DOHH2 (cell line): ENCODE results near the gene DOP1A.

Experiments
- H3F3A ChIP-seq: fragments of 200-600 bp; sonication (generic), shearing (Covaris generic); 2 replicates; pipeline ENCODE4 v1.6.0; 2016; ENCODE audit warnings: antibody characterized with exemption, mild to moderate bottlenecking; ENCODE audit not compliant: control insufficient read depth, insufficient read depth
- H3K27ac ChIP-seq: fragments of 200-600 bp; sonication (generic); 2 replicates; pipeline ENCODE4 v1.5.1; 2014; ENCODE audit warnings: low read depth, mild to moderate bottlenecking, low read length, moderate library complexity
- H3K27me3 ChIP-seq: fragments of 200-600 bp; sonication (generic); 2 replicates; pipeline ENCODE4 v1.6.1; 2014; ENCODE audit warnings: mild to moderate bottlenecking, low read length, mixed read lengths; ENCODE audit not compliant: control insufficient read depth
- H3K36me3 ChIP-seq: fragments of 200-600 bp; sonication (generic); 2 replicates; pipeline ENCODE4 v1.6.1; 2014; ENCODE audit warnings: mild to moderate bottlenecking, low read length, moderate library complexity, mixed read lengths; ENCODE audit not compliant: control insufficient read depth
- H3K4me1 ChIP-seq: fragments of 200-600 bp; sonication (generic); 2 replicates; pipeline ENCODE4 v1.6.1; 2014; ENCODE audit warnings: mild to moderate bottlenecking, low read length, mixed read lengths; ENCODE audit not compliant: control insufficient read depth
- H3K4me2 ChIP-seq: fragments of 200-600 bp; sonication (generic); 2 replicates; pipeline ENCODE4 v1.6.0; 2014; ENCODE audit warnings: mild to moderate bottlenecking, low read length, moderate library complexity
- H3K4me3 ChIP-seq: fragments of 200-600 bp; sonication (generic); 2 replicates; pipeline ENCODE4 v1.5.1; 2014; ENCODE audit warnings: mild to moderate bottlenecking, low read length, mixed read lengths
- H3K79me2 ChIP-seq: fragments of 200-600 bp; sonication (generic); 2 replicates; pipeline ENCODE4 v1.6.1; 2014; ENCODE audit warnings: mild to moderate bottlenecking, low read length, mixed read lengths; ENCODE audit not compliant: control insufficient read depth
- H3K9me2 ChIP-seq: fragments of 200-600 bp; sonication (generic); replicated peaks from 2 replicates; pipeline ENCODE4 v1.6.1; 2014; ENCODE audit warnings: mild to moderate bottlenecking, low read length, mixed read lengths; ENCODE audit not compliant: control insufficient read depth
- H3K9me3 ChIP-seq: fragments of 200-600 bp; sonication (generic); 2 replicates; pipeline ENCODE4 v1.6.1; 2014; ENCODE audit warnings: antibody characterized with exemption, low read length, mixed read lengths; ENCODE audit not compliant: control insufficient read depth, insufficient read depth
- H4K20me1 ChIP-seq: fragments of 200-600 bp; sonication (generic); 2 replicates; pipeline ENCODE4 v1.6.0; 2014; ENCODE audit warnings: low read depth, mild to moderate bottlenecking, antibody characterized with exemption, low read length, moderate library complexity; ENCODE audit not compliant: control insufficient read depth, insufficient read depth
- CTCF ChIP-seq: fragments of 200-600 bp; sonication (generic); IDR thresholded peaks from one replicate; pipeline ENCODE4 v1.5.1; 2014; ENCODE audit warnings: antibody characterized with exemption, mild to moderate bottlenecking, low read depth, low read length; ENCODE audit not compliant: poor library complexity, severe bottlenecking
- EZH2phosphoT487 ChIP-seq: fragments of 200-600 bp; sonication (generic); IDR thresholded peaks from 2 replicates; pipeline ENCODE4 v1.6.1; 2017; ENCODE audit warnings: borderline replicate concordance, mild to moderate bottlenecking, antibody characterized with exemption, low read length, moderate library complexity, mixed read lengths

DOP1A gene

GRCh38 chr6:83199173-83199862, 131.8 kb downstream of the DOP1A start:
- H3K9me3 ChIP-seq = no peaks in the 10 kb centered on the region
- H3K9me2 ChIP-seq = no peaks in the 10 kb centered on the region
- H3F3A ChIP-seq = no peaks in the 10 kb centered on the region
- no peaks in the 10 kb centered on the region for H3K79me2 ChIP-seq
- no peak for TF ChIP-seq CTCF
- TF ChIP-seq EZH2phosphoT487 = no peak
- no peaks in the 10 kb centered on the region for H3K27me3 ChIP-seq
- H3K4me3 ChIP-seq = no peak overlapping the region
- no peaks in the 10 kb centered on the region for H4K20me1 ChIP-seq
- no peak overlapping the region for H3K27ac ChIP-seq
- H3K36me3 ChIP-seq = no peaks in the 10 kb centered on the region
- H3K4me2 ChIP-seq = no peak overlapping the region
- peaks cover 4% of the 10 kb centered on the region for H3K4me1 ChIP-seq

- Histone ChIP-seq H3K27ac (no peak overlapping the region), H3F3A (no peaks in the 10 kb centered on the region), H3K79me2 (no peaks in the 10 kb centered on the region), H3K4me1 (peaks cover 3% of the 10 kb centered on the region; the same call in 1 of the 2 replicates), H3K27me3 (no peaks in the 10 kb centered on the region), H4K20me1 (no peaks in the 10 kb centered on the region), H3K9me3 (no peaks in the 10 kb centered on the region), H3K36me3 (no peaks in the 10 kb centered on the region), H3K4me3 (no peak overlapping the region), H3K9me2 (no peaks in the 10 kb centered on the region), H3K4me2 (no peak overlapping the region)
- no peak for TF ChIP-seq EZH2phosphoT487
Observed at GRCh38 chr6:83199863-83200225, 132.4 kb downstream of the DOP1A start.

- no peaks in the 10 kb centered on the region for H3K27me3 ChIP-seq
- H3K9me2 ChIP-seq = no peaks in the 10 kb centered on the region
- H3K79me2 ChIP-seq = no peaks in the 10 kb centered on the region
- no peak overlapping the region for H3K4me3 ChIP-seq
- TF ChIP-seq CTCF = no peak
- no peak for TF ChIP-seq EZH2phosphoT487
- H4K20me1 ChIP-seq = no peaks in the 10 kb centered on the region
- no peak overlapping the region for H3K27ac ChIP-seq
- H3K4me1 ChIP-seq = no peaks in the 10 kb centered on the region
- H3K4me2 ChIP-seq = no peak overlapping the region
- H3K9me3 ChIP-seq = no peaks in the 10 kb centered on the region
- H3K36me3 ChIP-seq = no peaks in the 10 kb centered on the region
- H3F3A ChIP-seq = no peaks in the 10 kb centered on the region
Observed at GRCh38 chr6:83202031-83202430, 134.6 kb downstream of the DOP1A start.

GRCh38 chr6:83215131-83216047, 147.9 kb downstream of the DOP1A start:
- no peaks in the 10 kb centered on the region for H3K4me1 ChIP-seq
- H3K4me3 ChIP-seq = no peak overlapping the region
- no peak overlapping the region for H3K27ac ChIP-seq
- H3K9me3 ChIP-seq = no peaks in the 10 kb centered on the region
- no peaks in the 10 kb centered on the region for H3K79me2 ChIP-seq
- no peaks in the 10 kb centered on the region for H4K20me1 ChIP-seq
- H3K27me3 ChIP-seq = peaks cover 12% of the 10 kb centered on the region
- H3K4me2 ChIP-seq = no peak overlapping the region
- TF ChIP-seq CTCF = peak; percentile 87
- no peak for TF ChIP-seq EZH2phosphoT487
- H3F3A ChIP-seq = no peaks in the 10 kb centered on the region
- H3K36me3 ChIP-seq = no peaks in the 10 kb centered on the region
- no peaks in the 10 kb centered on the region for H3K9me2 ChIP-seq
